Measurements from ENCODE around the gene EXD3. TPM values are rescaled to one million over a fixed set of nuclear protein-coding genes. Genes with fewer than 3 reads are reported as not detected.

The EXD3 gene
- total RNA-seq, 1 donor from 2014 or later = 24.5 TPM

DNA sequence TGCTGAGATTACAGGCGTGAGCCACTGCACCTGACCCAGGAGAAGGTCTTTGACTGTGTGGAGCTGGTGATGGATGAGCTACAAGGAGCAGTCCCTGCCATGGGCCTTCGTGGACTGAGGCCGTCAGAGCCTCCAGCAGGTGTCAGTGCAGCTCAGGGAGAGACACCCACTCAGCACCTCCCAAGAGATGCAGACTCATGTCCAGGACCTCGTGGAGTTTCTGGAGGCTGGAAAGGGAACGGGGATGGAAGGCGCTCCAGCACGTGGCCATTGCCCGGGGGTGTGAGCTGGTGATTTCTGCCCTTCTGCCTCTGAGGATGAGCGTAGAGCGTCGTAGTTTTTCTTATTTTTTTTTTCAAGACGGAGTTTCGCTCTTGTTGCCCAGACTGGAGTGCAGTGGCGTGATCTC lies 136.0 kb downstream of the EXD3 start:
- H3K4me1 Mint-ChIP-seq (ENCODE audit: low read depth, unreplicated experiment) = peaks cover 4% of the 10 kb centered on the region
- DNase-seq = no peak
- peak overlapping the region; percentile 26 for H3K27ac Mint-ChIP-seq (ENCODE audit: unreplicated experiment)
- TF ChIP-seq, protein P1, sequence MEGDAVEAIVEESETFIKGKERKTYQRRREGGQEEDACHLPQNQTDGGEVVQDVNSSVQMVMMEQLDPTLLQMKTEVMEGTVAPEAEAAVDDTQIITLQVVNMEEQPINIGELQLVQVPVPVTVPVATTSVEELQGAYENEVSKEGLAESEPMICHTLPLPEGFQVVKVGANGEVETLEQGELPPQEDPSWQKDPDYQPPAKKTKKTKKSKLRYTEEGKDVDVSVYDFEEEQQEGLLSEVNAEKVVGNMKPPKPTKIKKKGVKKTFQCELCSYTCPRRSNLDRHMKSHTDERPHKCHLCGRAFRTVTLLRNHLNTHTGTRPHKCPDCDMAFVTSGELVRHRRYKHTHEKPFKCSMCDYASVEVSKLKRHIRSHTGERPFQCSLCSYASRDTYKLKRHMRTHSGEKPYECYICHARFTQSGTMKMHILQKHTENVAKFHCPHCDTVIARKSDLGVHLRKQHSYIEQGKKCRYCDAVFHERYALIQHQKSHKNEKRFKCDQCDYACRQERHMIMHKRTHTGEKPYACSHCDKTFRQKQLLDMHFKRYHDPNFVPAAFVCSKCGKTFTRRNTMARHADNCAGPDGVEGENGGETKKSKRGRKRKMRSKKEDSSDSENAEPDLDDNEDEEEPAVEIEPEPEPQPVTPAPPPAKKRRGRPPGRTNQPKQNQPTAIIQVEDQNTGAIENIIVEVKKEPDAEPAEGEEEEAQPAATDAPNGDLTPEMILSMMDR (IDR thresholded peaks at IDR 0.05; ENCODE audit: partially characterized antibody, unreplicated experiment) = no peak
- no peak overlapping the region for H3K4me3 Mint-ChIP-seq (ENCODE audit: unreplicated experiment)
- peaks cover 12% of the 10 kb centered on the region for H3K36me3 Mint-ChIP-seq (ENCODE audit: unreplicated experiment)
- peaks cover 16% of the 10 kb centered on the region for H3K9me3 Mint-ChIP-seq (ENCODE audit: unreplicated experiment)
- H3K27me3 Mint-ChIP-seq (ENCODE audit: unreplicated experiment) = peaks cover 7% of the 10 kb centered on the region

GRCh38 chr9:137281345-137282116 lies 141.4 kb downstream of the EXD3 start:
- H3K9me3 Mint-ChIP-seq (ENCODE audit: unreplicated experiment) = peaks cover 10% of the 10 kb centered on the region
- DNase-seq = peak; percentile 57
- H3K4me1 Mint-ChIP-seq (ENCODE audit: low read depth, unreplicated experiment) = peaks cover 4% of the 10 kb centered on the region
- H3K4me3 Mint-ChIP-seq (ENCODE audit: unreplicated experiment) = no peak overlapping the region
- H3K27me3 Mint-ChIP-seq (ENCODE audit: unreplicated experiment) = peaks cover 6% of the 10 kb centered on the region
- TF ChIP-seq, protein P1 (IDR thresholded peaks at IDR 0.05; ENCODE audit: partially characterized antibody, unreplicated experiment) = no peak
- H3K27ac Mint-ChIP-seq (ENCODE audit: unreplicated experiment) = no peak overlapping the region
- H3K36me3 Mint-ChIP-seq (ENCODE audit: unreplicated experiment) = peaks cover 7% of the 10 kb centered on the region

DNA sequence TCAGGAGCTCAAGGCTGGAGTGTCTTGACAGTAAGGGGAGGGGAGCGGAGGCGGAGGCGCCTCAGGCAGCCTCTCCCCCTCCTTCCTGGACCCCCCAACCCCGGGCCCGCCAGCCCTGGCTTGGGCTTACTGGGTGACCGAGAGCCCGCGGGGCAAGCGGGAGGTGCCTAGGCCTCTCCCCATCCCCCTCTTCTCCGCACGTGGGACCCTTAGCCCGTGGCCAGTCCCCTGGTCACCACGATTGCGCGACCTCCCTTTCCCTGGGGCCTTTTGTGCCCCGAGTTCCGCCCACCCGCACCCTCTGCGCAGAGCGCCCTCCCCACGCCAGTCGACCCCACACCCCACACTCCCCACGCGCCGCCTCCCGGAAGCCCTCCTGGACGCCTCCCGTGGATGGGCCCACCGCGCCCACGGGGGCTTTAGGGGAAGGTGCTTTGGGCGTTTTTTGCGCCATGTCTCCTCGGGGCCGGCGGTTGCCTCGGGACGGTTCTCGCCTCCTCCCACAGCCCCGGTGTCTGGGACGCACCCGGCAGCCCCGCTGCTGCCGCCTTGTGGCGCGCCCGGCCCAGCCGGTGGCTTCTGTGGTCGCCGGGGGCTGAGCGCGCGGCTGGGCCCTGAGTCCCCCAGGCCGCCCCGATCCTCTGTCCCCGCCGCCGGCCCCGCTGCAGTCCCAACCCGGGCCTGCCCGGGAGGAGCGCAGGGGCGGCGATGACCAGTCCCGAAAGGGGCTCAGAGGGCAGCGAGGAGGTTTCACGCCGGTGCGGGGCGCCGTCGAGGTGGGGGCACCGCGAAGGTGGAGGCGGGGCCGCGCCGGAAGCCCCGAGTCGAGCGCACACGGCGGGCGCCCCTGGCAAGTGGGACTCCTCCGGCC lies 142.3 kb downstream of the EXD3 start:
- Mint-ChIP-seq H3K9me3 (ENCODE audit: unreplicated experiment) (peaks cover 11% of the 10 kb centered on the region), H3K27ac (ENCODE audit: unreplicated experiment) (no peak overlapping the region), H3K27me3 (ENCODE audit: unreplicated experiment) (peaks cover 6% of the 10 kb centered on the region), H3K4me1 (ENCODE audit: low read depth, unreplicated experiment) (peaks cover 6% of the 10 kb centered on the region), H3K4me3 (ENCODE audit: unreplicated experiment) (no peak overlapping the region), H3K36me3 (ENCODE audit: unreplicated experiment) (peaks cover 7% of the 10 kb centered on the region)
- TF ChIP-seq, protein P1 (IDR thresholded peaks at IDR 0.05; ENCODE audit: partially characterized antibody, unreplicated experiment) = peak; percentile 40
- peak; percentile 77 for DNase-seq

GRCh38 chr9:137279741-137280473 lies 143.1 kb downstream of the EXD3 start:
- DNase-seq = no peak
- peaks cover 14% of the 10 kb centered on the region for H3K9me3 Mint-ChIP-seq (ENCODE audit: unreplicated experiment)
- H3K4me3 Mint-ChIP-seq (ENCODE audit: unreplicated experiment) = no peak overlapping the region
- H3K36me3 Mint-ChIP-seq (ENCODE audit: unreplicated experiment) = peaks cover 7% of the 10 kb centered on the region
- peaks cover 14% of the 10 kb centered on the region for H3K4me1 Mint-ChIP-seq (ENCODE audit: low read depth, unreplicated experiment)
- peaks cover 8% of the 10 kb centered on the region for H3K27me3 Mint-ChIP-seq (ENCODE audit: unreplicated experiment)
- TF ChIP-seq, protein P1 (IDR thresholded peaks at IDR 0.05; ENCODE audit: partially characterized antibody, unreplicated experiment) = no peak
- H3K27ac Mint-ChIP-seq (ENCODE audit: unreplicated experiment) = no peak overlapping the region

All from glutamatergic neuron (in vitro differentiated cells).